HEK293 (cell line): ENCODE results near the gene MRPL9.

ENCODE experiments used
- EGR2 ChIP-seq: fragments of 450-650 bp; formaldehyde crosslinking; IDR thresholded peaks from 2 replicates; pipeline ENCODE4 v1.5.1; 2016; ENCODE audit warnings: low read depth, missing biosample characterization, missing genetic modification characterization
- GLI2 ChIP-seq: fragments of 450-650 bp; formaldehyde crosslinking; IDR thresholded peaks from 2 replicates; pipeline ENCODE4; 2017; ENCODE audit warnings: missing biosample characterization, missing genetic modification characterization, low read depth, borderline replicate concordance
- GLIS1 ChIP-seq: fragments of 450-650 bp; formaldehyde crosslinking; IDR thresholded peaks from 2 replicates; pipeline ENCODE4 v1.5.1; 2016; ENCODE audit warnings: missing biosample characterization, missing genetic modification characterization
- HIC1 ChIP-seq: fragments of 450-650 bp; formaldehyde crosslinking; IDR thresholded peaks from 2 replicates; pipeline ENCODE4 v1.5.1; 2016; ENCODE audit warnings: missing biosample characterization, missing genetic modification characterization
- HOXA7 ChIP-seq: sonication (generic); formaldehyde crosslinking; IDR thresholded peaks from 2 replicates; pipeline ENCODE4 v1.8.1; 2022; ENCODE audit warnings: missing genetic modification reagents, borderline replicate concordance
- MEIS1 ChIP-seq: sonication (generic); formaldehyde crosslinking; IDR thresholded peaks from 2 replicates; pipeline ENCODE4 v1.8.1; 2022; ENCODE audit warnings: missing genetic modification reagents, mild to moderate bottlenecking, borderline replicate concordance
- PRDM6 ChIP-seq: fragments of 450-650 bp; formaldehyde crosslinking; IDR thresholded peaks from 2 replicates; pipeline ENCODE4 v1.5.1; 2017; ENCODE audit warnings: missing biosample characterization, missing genetic modification characterization
- SCRT1 ChIP-seq: fragments of 450-650 bp; formaldehyde crosslinking; IDR thresholded peaks from 2 replicates; pipeline ENCODE4 v1.5.1; 2016; ENCODE audit warnings: missing biosample characterization, missing genetic modification characterization, borderline replicate concordance
- SETDB1 ChIP-seq: IDR thresholded peaks from one replicate; pipeline ENCODE4 v1.6.1; 2017; ENCODE audit warnings: mild to moderate bottlenecking, low read length, moderate library complexity, mixed read lengths; ENCODE audit not compliant: insufficient read length
- ZBTB7A ChIP-seq: fragments of 450-650 bp; formaldehyde crosslinking; IDR thresholded peaks from 2 replicates; pipeline ENCODE4 v1.5.1; 2016; ENCODE audit warnings: low read depth, missing biosample characterization, missing genetic modification characterization
- ZNF114 ChIP-seq: fragments of 450-650 bp; formaldehyde crosslinking; IDR thresholded peaks from 2 replicates; pipeline ENCODE4 v1.5.0; 2017; ENCODE audit warnings: missing biosample characterization, missing genetic modification characterization
- ZNF16 ChIP-seq: fragments of 450-650 bp; formaldehyde crosslinking; IDR thresholded peaks from 2 replicates; pipeline ENCODE4 v1.5.1; 2016; ENCODE audit warnings: low read depth, missing biosample characterization, missing genetic modification characterization
- ZNF221 ChIP-seq: fragments of 450-650 bp; formaldehyde crosslinking; IDR thresholded peaks from 2 replicates; pipeline ENCODE4 v1.5.1; 2017; ENCODE audit warnings: missing biosample characterization, missing genetic modification characterization, borderline replicate concordance
- ZNF280D ChIP-seq: fragments of 450-650 bp; formaldehyde crosslinking; IDR thresholded peaks from 2 replicates; pipeline ENCODE4 v1.5.1; 2016; ENCODE audit warnings: missing biosample characterization, missing genetic modification characterization
- ZNF354C ChIP-seq: fragments of 450-650 bp; formaldehyde crosslinking; IDR thresholded peaks from 2 replicates; pipeline ENCODE4 v1.5.1; 2016; ENCODE audit warnings: missing biosample characterization, missing genetic modification characterization, low read depth, borderline replicate concordance
- ZNF391 ChIP-seq: fragments of 450-650 bp; formaldehyde crosslinking; IDR thresholded peaks from 2 replicates; pipeline ENCODE4 v1.5.1; 2016; ENCODE audit warnings: low read depth, missing biosample characterization, missing genetic modification characterization, borderline replicate concordance
- ZNF433 ChIP-seq: fragments of 450-650 bp; formaldehyde crosslinking; IDR thresholded peaks from 2 replicates; pipeline ENCODE4 v1.5.1; 2016; ENCODE audit warnings: missing biosample characterization, missing genetic modification characterization, low read depth
- ZNF473 ChIP-seq: fragments of 450-650 bp; formaldehyde crosslinking; IDR thresholded peaks from 2 replicates; pipeline ENCODE4 v1.5.1; 2017; ENCODE audit warnings: missing biosample characterization, missing genetic modification characterization
- ZNF529 ChIP-seq: fragments of 450-650 bp; formaldehyde crosslinking; IDR thresholded peaks from 2 replicates; pipeline ENCODE4 v1.5.1; 2017; ENCODE audit warnings: missing genetic modification characterization, missing biosample characterization; ENCODE audit not compliant: insufficient replicate concordance
- ZNF544 ChIP-seq: fragments of 450-650 bp; formaldehyde crosslinking; IDR thresholded peaks from 2 replicates; pipeline ENCODE4 v1.5.0; 2017; ENCODE audit warnings: missing biosample characterization, missing genetic modification characterization
- ZNF549 ChIP-seq: fragments of 450-650 bp; IDR thresholded peaks from 2 replicates; pipeline ENCODE4 v1.5.1; 2018; ENCODE audit warnings: missing biosample characterization, missing genetic modification characterization, mild to moderate bottlenecking, inconsistent platforms, moderate library complexity
- ZNF558 ChIP-seq: fragments of 450-650 bp; formaldehyde crosslinking; IDR thresholded peaks from 2 replicates; pipeline ENCODE4 v1.5.1; 2016; ENCODE audit warnings: missing biosample characterization, missing genetic modification characterization
- ZNF585B ChIP-seq: fragments of 450-650 bp; formaldehyde crosslinking; IDR thresholded peaks from 2 replicates; pipeline ENCODE4 v1.5.1; 2016; ENCODE audit warnings: missing biosample characterization, missing genetic modification characterization
- ZNF596 ChIP-seq: fragments of 450-650 bp; IDR thresholded peaks from 2 replicates; pipeline ENCODE4 v1.5.0; 2018; ENCODE audit warnings: missing biosample characterization, mild to moderate bottlenecking, missing genetic modification characterization, moderate library complexity
- ZNF658 ChIP-seq: fragments of 450-650 bp; formaldehyde crosslinking; IDR thresholded peaks from 2 replicates; pipeline ENCODE4; 2016; ENCODE audit warnings: missing biosample characterization, missing genetic modification characterization
- ZNF701 ChIP-seq: fragments of 450-650 bp; formaldehyde crosslinking; IDR thresholded peaks from 2 replicates; pipeline ENCODE4 v1.5.1; 2016; ENCODE audit warnings: missing biosample characterization, missing genetic modification characterization
- ZNF707 ChIP-seq: fragments of 450-650 bp; formaldehyde crosslinking; IDR thresholded peaks from 2 replicates; pipeline ENCODE4 v1.5.1; 2016; ENCODE audit warnings: missing biosample characterization, missing genetic modification characterization
- ZNF768 ChIP-seq: fragments of 450-650 bp; formaldehyde crosslinking; IDR thresholded peaks from 2 replicates; pipeline ENCODE4 v1.5.1; 2018; ENCODE audit warnings: missing biosample characterization, mild to moderate bottlenecking, missing genetic modification characterization
- ZNF792 ChIP-seq: fragments of 450-650 bp; formaldehyde crosslinking; IDR thresholded peaks from 2 replicates; pipeline ENCODE4 v1.5.1; 2016; ENCODE audit warnings: missing biosample characterization, missing genetic modification characterization
- ZXDB ChIP-seq: fragments of 450-650 bp; formaldehyde crosslinking; IDR thresholded peaks from 2 replicates; pipeline ENCODE4 v1.5.1; 2016; ENCODE audit warnings: missing biosample characterization, missing genetic modification characterization
- TF ChIP-seq, protein P1 (sequence below): fragments of 450-650 bp; formaldehyde crosslinking; IDR thresholded peaks from 2 replicates; pipeline ENCODE4 v1.5.1; 2016; ENCODE audit warnings: missing biosample characterization, missing genetic modification characterization, low read depth

MRPL9 gene

DNA sequence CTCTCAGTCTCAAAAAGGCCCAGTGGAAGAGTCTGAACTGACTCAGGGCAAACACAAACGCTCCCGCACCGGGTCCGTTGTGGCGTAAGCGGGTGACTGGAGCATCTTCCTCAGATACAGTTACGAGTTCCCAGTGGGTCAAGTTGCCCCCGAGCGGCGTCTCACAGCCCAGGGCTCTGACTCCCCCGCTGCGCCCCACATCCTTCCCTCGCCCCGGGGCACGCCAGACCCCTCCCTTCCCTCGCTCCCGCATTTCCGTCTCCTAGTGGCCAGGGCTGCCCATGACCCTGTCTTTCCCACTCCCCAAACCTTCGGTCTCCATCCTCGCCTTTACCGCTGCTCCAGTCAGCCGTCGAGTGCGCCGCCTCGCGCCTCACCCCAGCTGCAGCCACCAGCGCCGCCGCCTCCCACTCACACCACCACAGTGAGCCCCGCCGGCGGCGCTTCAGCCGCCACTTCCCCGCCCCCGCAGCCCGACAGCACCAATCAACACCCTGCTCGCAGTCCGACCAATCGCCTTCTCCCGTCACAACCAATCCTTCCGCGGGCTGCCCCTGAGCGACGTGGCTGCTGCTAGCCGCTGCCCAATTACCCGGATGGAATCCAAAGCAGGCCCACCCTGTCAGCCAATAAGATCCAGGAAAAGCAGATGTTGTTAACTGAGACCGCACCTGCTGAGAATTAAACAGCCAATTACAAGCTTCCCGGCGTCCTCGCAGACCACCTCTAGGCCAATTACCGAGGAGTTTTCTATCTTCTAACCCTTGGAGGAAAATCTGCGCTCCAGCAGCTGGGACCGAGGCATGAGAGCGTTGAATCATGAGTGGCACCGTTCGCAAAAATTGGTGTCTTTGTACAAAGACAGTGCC is 27.0 kb upstream of the MRPL9 start, which contains the start of gene TDRKH (continued):
- TF ChIP-seq, protein P1, sequence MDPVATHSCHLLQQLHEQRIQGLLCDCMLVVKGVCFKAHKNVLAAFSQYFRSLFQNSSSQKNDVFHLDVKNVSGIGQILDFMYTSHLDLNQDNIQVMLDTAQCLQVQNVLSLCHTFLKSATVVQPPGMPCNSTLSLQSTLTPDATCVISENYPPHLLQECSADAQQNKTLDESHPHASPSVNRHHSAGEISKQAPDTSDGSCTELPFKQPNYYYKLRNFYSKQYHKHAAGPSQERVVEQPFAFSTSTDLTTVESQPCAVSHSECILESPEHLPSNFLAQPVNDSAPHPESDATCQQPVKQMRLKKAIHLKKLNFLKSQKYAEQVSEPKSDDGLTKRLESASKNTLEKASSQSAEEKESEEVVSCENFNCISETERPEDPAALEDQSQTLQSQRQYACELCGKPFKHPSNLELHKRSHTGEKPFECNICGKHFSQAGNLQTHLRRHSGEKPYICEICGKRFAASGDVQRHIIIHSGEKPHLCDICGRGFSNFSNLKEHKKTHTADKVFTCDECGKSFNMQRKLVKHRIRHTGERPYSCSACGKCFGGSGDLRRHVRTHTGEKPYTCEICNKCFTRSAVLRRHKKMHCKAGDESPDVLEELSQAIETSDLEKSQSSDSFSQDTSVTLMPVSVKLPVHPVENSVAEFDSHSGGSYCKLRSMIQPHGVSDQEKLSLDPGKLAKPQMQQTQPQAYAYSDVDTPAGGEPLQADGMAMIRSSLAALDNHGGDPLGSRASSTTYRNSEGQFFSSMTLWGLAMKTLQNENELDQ (tag by site-specific recombination): no peak
- TF ChIP-seq ZNF768 (tag by site-specific recombination) (no peak; the same call in 1 of the 2 replicates), HOXA7 (CRISPR knock-in tag) (no peak), EGR2 (tag by site-specific recombination) (peak; percentile 98), GLIS1 (peak; percentile 92), HIC1 (tag by site-specific recombination) (peak; percentile 84), ZNF221 (no peak), ZNF391 (tag by site-specific recombination) (peak; percentile 94; the same call in 1 of the 2 replicates), ZNF544 (tag by site-specific recombination) (no peak), PRDM6 (no peak), GLI2 (tag by site-specific recombination) (no peak), ZNF280D (tag by site-specific recombination) (0 out of 2 replicates have a peak, but pooled peaks have one; percentile 21), ZNF549 (tag by site-specific recombination) (no peak), ZNF16 (tag by site-specific recombination) (no peak), ZNF114 (tag by site-specific recombination) (no peak), SCRT1 (tag by site-specific recombination) (no peak), ZNF585B (tag by site-specific recombination) (no peak), ZNF473 (no peak), MEIS1 (no peak), ZNF354C (tag by site-specific recombination) (no peak), SETDB1 (no peak), ZXDB (tag by site-specific recombination) (peak; percentile 88), ZNF558 (tag by site-specific recombination) (no peak), ZNF658 (tag by site-specific recombination) (no peak), ZNF433 (no peak), ZNF529 (tag by site-specific recombination) (no peak), ZBTB7A (peak; percentile 96), ZNF792 (tag by site-specific recombination) (peak; percentile 85), ZNF701 (tag by site-specific recombination) (no peak), ZNF596 (tag by site-specific recombination) (no peak), ZNF707 (no peak)
